Stimulated activated naive CD4-positive, alpha-beta T cell (primary cell): ENCODE measurements around the gene SGMS1.
"Not testable (repeated sequence)": the region's sequence is repeated elsewhere in the genome, so short reads cannot be mapped to it uniquely, and the experiment has no call there.

Experiments
- DNase-seq, 6 experiments: peaks; one replicate each; lab custom pipeline; 2025; lab: John Stamatoyannopoulos, UW

SGMS1 gene

GRCh38 chr10:50510517-50511473, 113.0 kb downstream of the SGMS1 start:
- no peak for DNase-seq

- DNase-seq: no peak
These were observed 115.3 kb downstream of the SGMS1 start for GRCh38 chr10:50508315-50509051.

DNA sequence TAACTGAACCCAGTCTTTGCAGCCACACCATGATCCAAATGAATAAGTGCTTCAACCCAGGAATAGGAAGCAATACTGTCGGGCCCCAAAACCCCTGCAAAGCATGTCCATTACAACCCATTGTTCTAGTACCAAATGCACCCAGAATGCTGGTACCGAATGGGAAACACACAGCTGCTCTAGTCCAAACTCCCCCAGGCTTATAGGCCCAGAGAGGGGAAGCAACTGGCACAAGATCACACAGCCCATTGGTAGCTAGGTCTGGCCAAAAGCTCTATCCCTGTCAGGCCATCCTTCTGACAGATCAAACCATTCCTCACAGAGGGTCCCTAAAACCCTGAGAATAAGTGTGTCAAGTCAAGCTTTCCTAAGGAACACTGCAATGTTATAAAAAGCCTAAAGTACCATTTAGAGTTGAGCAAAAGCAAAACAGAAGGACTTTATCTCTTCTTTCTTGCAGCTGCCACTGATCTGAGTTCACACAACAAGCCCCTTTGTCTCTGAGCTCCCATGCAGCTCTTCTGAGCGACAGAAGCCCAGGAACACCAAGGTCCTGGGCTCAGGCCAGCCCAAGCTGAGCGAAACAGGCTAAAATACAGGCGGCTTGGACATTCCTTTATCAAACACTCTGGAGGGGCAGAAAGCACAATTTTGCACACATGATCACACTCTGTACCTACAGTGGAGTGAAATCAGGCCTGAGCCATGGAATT, 116.7 kb downstream of the SGMS1 start:
- DNase-seq: no peak

- DNase-seq: no peak
These were observed 119.4 kb downstream of the SGMS1 start for GRCh38 chr10:50504389-50504788.

GRCh38 chr10:50503661-50504320, 120.0 kb downstream of the SGMS1 start:
- no peak for DNase-seq

DNA sequence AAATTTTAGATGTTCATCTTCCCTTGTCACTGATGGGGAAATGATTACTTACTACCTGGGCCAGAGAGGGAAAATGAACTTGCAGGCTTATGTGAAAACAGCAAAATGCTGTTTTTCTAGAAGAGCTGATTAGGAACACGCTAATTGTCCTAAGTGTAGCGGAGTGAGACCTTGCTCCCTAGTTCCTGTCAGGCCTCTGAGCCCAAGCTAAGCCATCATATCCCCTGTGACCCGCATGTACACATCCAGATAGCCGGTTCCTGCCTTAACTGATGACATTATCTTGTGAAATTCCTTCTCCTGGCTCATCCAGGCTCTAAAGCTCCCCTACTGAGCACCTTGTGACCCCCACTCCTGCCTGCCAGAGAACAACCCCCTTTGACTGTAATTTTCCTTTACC, 120.6 kb downstream of the SGMS1 start:
- not testable (repeated sequence) for DNase-seq

DNA sequence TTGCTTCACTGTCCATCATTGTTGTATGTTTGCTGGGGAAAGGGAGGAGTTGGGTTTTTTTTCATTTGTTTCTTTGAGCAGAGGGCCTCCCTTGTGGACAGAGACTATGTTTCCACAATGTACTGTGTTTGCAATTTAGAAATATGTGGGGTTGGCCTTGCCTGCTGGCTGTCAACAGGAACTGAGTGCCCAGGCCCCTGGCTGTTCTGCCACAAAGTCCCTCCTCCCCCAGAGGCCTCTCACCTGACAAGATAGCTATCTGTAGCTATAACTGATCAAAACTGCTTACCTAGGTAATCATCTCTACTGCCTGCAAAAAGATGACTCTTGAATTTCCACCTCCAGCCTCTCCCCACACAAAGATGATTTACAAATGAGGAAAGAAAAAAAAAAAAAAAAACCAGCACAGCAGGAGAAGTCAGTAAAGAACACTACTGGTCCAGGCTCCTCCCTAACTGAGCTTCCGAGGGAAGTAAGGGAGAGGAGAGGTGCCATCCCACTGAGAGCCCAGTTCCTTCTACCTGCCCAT, 121.8 kb downstream of the SGMS1 start:
- DNase-seq: no peak

GRCh38 chr10:50501478-50501877, 122.3 kb downstream of the SGMS1 start:
- no peak for DNase-seq

GRCh38 chr10:50498465-50498864, 125.3 kb downstream of the SGMS1 start:
- no peak for DNase-seq

- no peak for DNase-seq
These were observed 126.0 kb downstream of the SGMS1 start for GRCh38 chr10:50497758-50498157.

GRCh38 chr10:50496228-50496627, 127.5 kb downstream of the SGMS1 start:
- no peak for DNase-seq

- DNase-seq: no peak
These were observed 133.5 kb downstream of the SGMS1 start for GRCh38 chr10:50490241-50490640.

DNA sequence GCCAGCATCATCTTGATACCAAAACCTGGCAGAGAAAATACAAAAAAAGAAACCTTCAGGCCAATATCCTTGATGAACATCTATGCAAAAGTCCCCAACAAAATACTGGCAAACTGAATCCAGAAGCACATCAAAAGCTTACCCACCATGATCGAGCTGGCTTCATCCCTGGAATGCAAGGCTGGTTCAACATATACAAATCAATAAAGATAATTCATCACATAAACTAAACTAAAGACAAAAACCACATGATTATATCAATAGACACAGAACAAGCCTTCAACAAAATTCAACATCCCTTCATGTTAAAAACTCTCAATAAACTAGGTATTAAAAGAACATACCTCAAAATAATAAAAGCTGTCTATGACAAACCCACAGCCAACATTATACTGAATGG, 139.2 kb downstream of the SGMS1 start:
- not testable (repeated sequence) for DNase-seq

DNA sequence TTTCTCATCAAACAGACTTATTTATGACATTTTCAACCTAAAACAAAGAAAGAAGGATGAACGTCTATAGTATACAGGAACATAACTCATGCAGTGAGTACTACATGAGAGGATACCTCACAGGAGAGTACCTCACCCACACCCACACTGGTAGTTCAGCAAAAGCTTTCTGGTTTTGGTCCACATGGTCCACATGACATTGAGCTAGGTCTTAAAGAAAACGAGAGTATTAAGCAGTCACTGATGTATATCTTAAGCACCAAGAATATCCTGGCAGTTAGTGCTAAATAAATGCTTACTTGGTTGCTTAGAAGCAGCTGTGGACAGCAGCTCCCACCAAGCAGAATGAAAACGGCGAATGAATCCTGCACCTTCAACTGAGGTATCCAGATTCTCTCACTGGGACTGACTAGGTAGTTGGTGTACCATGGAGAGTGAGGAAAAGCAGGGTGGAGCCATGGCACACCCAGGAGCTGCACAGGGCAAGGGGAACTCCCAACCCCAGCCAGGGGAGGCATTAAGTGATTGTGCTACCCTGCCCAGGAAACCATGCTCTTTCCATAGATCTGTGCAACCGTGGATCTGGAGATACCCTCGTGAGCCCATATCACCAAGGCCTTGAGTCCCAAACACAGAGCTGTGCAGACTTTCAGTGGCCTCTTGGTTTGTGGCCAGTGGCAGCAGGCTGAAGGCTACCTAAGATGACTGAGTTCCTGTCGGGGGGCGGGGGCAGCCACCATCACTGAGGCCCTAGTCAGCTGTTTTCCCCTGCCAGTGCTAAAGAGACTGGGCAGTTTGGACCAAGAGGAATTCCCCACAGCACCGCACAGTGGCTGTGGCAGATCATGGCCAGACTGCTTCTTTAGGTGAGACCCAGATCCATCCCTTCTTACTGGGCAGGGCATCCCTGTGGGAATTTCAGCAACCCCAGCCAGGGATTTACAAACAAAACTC, 143.4 kb downstream of the SGMS1 start:
- no peak for DNase-seq

GRCh38 chr10:50477287-50478203, 146.2 kb downstream of the SGMS1 start:
- DNase-seq: no peak

DNA sequence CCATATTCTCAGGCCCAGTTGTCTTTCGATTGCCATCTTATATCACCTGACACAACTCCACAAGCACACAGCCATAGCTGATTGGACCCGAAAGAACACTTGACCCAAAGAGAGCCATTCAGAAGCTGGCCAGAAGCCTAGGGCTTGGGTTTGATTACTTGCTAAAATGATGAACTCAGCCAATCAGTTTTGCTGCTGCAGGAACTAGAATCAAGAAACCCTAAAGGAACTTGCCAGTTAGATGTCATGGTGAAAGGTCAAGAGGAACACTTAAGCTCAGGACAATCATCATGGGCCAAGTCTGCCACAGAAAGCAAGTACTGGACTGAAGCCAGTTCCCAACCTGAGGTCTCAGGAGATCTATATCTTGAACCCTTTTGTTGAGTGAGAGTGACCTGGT, 150.0 kb downstream of the SGMS1 start:
- DNase-seq: no peak

DNA sequence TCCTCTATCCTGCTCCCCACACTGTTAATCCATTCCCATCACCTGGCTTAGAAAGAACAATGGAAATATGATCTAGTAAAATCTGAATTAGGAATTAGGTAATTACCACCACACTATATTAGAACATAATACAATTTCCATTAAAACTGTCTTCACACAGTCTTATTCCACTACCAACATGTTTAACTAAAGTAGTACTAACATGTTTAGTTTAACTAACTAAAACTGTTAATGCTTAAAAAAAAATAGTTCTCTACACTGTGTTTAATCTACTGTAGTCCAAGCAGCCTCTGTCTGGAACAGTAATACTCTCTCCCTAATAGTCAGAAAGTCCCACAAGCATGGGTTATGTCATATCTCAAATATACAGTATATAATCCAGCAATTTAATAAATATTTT, 150.8 kb downstream of the SGMS1 start:
- DNase-seq: no peak

DNA sequence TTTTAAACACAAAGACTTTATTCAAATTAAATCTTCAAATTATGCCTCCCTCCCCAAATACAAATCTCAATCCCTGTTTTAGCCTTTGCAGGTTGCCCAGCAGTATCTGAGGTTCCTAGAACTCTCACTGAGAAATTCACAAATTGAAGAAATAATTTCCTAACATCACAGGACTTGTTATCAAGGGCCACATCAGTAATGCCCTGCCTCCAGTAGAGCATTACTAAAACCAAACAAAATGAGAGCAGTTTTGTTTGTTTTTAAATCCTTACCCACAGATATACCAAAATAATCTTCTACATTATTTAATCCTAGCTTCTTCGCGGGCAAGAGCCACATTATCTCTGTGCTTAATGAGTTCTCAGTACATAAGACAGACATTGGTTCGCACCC, 152.2 kb downstream of the SGMS1 start:
- DNase-seq: no peak

DNA sequence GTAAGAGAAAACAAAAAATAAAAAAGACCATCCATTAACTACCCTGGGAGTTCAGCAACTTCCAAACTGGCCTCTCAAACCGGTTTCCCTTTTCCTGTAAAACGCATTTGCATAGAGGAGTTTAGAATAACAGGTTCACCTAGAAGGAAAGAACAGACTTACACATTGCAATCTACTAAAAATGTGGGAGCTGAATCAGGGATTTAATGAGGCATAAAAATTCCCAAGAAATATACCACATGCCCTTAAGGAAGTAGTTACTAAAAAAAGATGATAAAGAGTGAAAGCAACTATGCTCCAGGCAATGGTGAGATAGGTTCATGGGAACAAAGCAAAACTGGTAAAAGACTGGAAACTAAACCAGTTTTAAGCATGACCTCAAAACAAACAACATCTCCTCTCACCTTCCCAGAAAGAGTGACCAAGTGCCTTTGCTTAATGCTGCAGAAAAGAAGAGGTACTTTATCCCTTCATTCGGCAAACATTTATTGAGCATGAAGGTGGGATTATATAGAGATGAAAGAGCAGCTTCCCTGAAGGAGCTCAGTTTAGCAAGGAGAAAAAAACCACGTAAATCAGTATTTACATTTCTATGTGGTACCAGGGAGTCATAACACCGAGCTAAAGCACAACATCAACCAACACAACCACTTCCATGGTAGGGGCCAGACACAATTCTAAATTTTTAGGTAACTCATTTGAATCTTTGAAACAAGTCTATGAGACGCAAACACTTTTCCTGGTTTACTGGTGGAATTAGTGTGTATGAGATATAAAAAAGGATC, 152.8 kb downstream of the SGMS1 start:
- no peak for DNase-seq
